Lung (tissue), 12 donors: ENCODE measurements around the gene ZFP92. TPM values are rescaled to one million over a fixed set of nuclear protein-coding genes. Genes with fewer than 3 reads are reported as not detected.

ENCODE experiments used
- ATAC-seq: fragments of 200-7000 bp; cut with Tn5 transposase; one replicate; pipeline ENCODE4 v1.9.1; 2020; ENCODE audit warnings: moderate number of reproducible peaks; ENCODE audit not compliant: insufficient read depth, low FRiP score
- DNase-seq, 3 donors: peaks; one replicate each; pipeline ENCODE4 v3.0.0-alpha.2; 2013 to 2017
- H3K27ac ChIP-seq, 2 donors: one replicate each; pipeline ENCODE4 v1.5.1; 2013; ENCODE audit warnings: mild to moderate bottlenecking in 2 of 2, moderate library complexity in 2 of 2, control low read depth in 1 of 2, inconsistent platforms in 1 of 2, low read depth in 1 of 2, low read length in 1 of 2
- H3K27me3 ChIP-seq, 3 donors: one replicate each; pipeline ENCODE4 v1.5.1; 2013; ENCODE audit warnings: low read length in 2 of 3; ENCODE audit not compliant: control insufficient read depth in 3 of 3, insufficient read depth in 3 of 3
- H3K36me3 ChIP-seq, 4 donors: one replicate each; pipeline ENCODE4 v1.5.1; 2013; ENCODE audit warnings: low read length in 4 of 4, mild to moderate bottlenecking in 1 of 4, moderate library complexity in 1 of 4; ENCODE audit not compliant: control insufficient read depth in 4 of 4, insufficient read depth in 4 of 4
- H3K4me1 ChIP-seq, 5 donors: one replicate each; pipeline ENCODE4 v1.5.1; 2013; ENCODE audit warnings: low read length in 5 of 5, mild to moderate bottlenecking in 2 of 5, moderate library complexity in 1 of 5; ENCODE audit not compliant: control insufficient read depth in 5 of 5, insufficient read depth in 5 of 5
- H3K4me3 ChIP-seq: one replicate; pipeline ENCODE4 v1.5.1; 2013; ENCODE audit warnings: mild to moderate bottlenecking, control low read depth, moderate library complexity
- H3K9ac ChIP-seq, 2 donors: one replicate each; pipeline ENCODE4 v1.5.1; 2013; ENCODE audit warnings: low read length in 2 of 2, control low read depth in 1 of 2; ENCODE audit not compliant: insufficient read depth in 1 of 2
- H3K9me3 ChIP-seq, 4 donors: one replicate each; pipeline ENCODE4 v1.5.1; 2013; ENCODE audit warnings: low read length in 3 of 4, mild to moderate bottlenecking in 1 of 4, moderate library complexity in 1 of 4; ENCODE audit not compliant: control insufficient read depth in 4 of 4, insufficient read depth in 3 of 4
- WGBS, 2 donors: extraction: QIAGEN DNeasy Blood & Tissue Kit; methylation state at CpG; one replicate each; pipeline ENCODE4 v1.1.7; 2013; 5-methylcytosine and 5-hydroxymethylcytosine counted together
- polyA plus RNA-seq, 2 donors: library from polyadenylated mRNA; stranded (reverse); fragments of 200-250 nt; gene quantifications; one replicate each; pipeline ENCODE4 v1.2.1, GENCODE V29; 2013
- total RNA-seq, 2 donors: library from RNA; depleted of rRNA in 1 of 2; stranded (reverse); fragments of >200 nt in 1 of 2; gene quantifications; one replicate each; pipeline ENCODE4 v1.2.1, GENCODE V29; 2014 to 2021
- TF ChIP-seq, protein P1 (sequence below): IDR thresholded peaks from 2 replicates; pipeline ENCODE4 v1.5.1; 2012; ENCODE audit warnings: mild to moderate bottlenecking; ENCODE audit errors: control extremely low read depth, extremely low read depth
- donor health status: control.
- donor health status: control.
- donor health status: Bipolar disorder and iron deficiency.
- donor health status: healthy.
- donor health status: DM: yes; HTN: yes; CAD: no.

ZFP92 gene
- total and polyA plus RNA-seq, 4 donors: 0.69 to 3.6 (median 1.5) TPM

- 80 to 92% methylated on average over 12 to 15 of the region's 15 CpGs for WGBS, 2 donors
- Histone ChIP-seq H3K9ac (no peak overlapping the region), H3K4me1 (no peaks in the 10 kb centered on the region), H3K4me3 (no peak overlapping the region), H3K27me3 (no peaks in the 10 kb centered on the region), H3K9me3 (peaks cover 0 to 1% (median 0%) of the 10 kb centered on the region in 4 donors), H3K27ac (no peak overlapping the region), H3K36me3 (peaks cover 0 to 1% (median 0%) of the 10 kb centered on the region in 4 donors)
- TF ChIP-seq, protein P1, sequence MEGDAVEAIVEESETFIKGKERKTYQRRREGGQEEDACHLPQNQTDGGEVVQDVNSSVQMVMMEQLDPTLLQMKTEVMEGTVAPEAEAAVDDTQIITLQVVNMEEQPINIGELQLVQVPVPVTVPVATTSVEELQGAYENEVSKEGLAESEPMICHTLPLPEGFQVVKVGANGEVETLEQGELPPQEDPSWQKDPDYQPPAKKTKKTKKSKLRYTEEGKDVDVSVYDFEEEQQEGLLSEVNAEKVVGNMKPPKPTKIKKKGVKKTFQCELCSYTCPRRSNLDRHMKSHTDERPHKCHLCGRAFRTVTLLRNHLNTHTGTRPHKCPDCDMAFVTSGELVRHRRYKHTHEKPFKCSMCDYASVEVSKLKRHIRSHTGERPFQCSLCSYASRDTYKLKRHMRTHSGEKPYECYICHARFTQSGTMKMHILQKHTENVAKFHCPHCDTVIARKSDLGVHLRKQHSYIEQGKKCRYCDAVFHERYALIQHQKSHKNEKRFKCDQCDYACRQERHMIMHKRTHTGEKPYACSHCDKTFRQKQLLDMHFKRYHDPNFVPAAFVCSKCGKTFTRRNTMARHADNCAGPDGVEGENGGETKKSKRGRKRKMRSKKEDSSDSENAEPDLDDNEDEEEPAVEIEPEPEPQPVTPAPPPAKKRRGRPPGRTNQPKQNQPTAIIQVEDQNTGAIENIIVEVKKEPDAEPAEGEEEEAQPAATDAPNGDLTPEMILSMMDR: no peak
- ATAC-seq: no peak
- no peak for DNase-seq
These were observed 38.3 kb downstream of the ZFP92 start for GRCh38 chrX:153449368-153450113.

DNA sequence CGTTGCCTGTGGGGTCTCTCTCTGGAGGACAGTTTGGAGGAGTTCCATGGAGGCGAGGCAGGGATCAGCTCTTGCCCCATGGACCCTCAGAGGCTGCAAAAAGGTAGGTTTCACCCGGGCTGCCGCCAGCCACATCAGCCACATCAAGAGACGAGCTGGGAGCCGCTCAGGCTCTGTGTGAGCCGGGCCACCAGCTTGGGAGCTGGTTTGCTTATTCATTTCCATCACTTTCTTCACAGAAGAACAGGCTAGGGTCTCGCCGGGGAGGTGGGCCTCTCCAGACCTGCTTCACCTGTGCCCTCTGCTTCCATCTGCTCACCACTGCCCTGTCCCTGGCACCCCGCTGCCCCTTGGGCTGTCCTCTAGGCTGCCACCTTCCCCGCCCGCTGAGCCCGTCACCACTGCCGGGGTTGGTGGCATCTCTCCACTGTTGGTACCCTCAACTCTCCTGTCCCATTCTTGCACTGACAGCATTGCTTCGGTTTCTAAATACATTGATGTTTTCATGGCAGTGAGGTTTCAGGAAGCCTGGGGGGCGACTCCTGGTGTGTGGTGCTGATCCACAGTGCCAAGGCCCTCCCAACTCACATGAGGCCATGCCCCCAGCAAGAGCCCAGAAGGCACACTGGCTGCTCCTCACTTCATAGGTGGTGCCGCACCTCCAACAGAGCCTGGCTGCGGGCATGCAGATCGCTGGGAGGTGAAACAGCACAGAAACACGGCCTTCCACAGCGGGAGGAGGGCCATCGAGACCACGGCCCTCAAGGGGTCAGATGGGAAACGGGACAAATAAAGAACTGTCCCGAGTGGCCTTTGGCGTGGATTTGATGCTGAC lies 39.1 kb downstream of the ZFP92 start:
- no peaks in the 10 kb centered on the region for H3K4me1 ChIP-seq
- TF ChIP-seq, protein P1: no peak
- WGBS, 2 donors: 89 to 97% methylated on average over 20 to 26 of the region's 26 CpGs
- peaks cover 0 to 1% (median 0%) of the 10 kb centered on the region in 4 donors for H3K9me3 ChIP-seq
- no peak overlapping the region for H3K27ac ChIP-seq
- H3K9ac ChIP-seq: no peak overlapping the region
- H3K36me3 ChIP-seq: peaks cover 0 to 1% (median 0%) of the 10 kb centered on the region in 4 donors
- DNase-seq: no peak
- H3K4me3 ChIP-seq: no peak overlapping the region
- ATAC-seq: no peak
- no peaks in the 10 kb centered on the region for H3K27me3 ChIP-seq

DNA sequence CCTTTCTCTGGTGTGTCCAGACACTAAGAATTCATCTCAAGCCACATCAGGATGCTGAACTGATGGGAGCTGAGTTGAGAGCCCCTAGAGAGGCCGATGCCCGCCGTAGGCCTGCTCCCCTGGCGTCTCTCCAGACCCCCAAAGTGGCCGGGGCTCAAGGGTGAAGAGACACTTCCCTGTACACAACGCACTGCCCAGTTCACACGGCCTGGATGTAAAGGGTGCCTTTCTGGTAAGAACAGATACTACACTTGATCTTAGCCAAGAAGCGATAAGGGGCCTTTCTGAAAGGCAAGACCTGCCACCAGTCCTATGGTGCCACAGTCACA lies 39.6 kb downstream of the ZFP92 start:
- TF ChIP-seq, protein P1: no peak
- no peak for DNase-seq
- peaks cover 0 to 1% (median 0%) of the 10 kb centered on the region in 4 donors for H3K9me3 ChIP-seq
- no peaks in the 10 kb centered on the region for H3K4me1 ChIP-seq
- ATAC-seq: no peak
- H3K4me3 ChIP-seq: no peak overlapping the region
- H3K36me3 ChIP-seq: peaks cover 0 to 1% (median 0%) of the 10 kb centered on the region in 4 donors
- H3K27me3 ChIP-seq: no peaks in the 10 kb centered on the region
- WGBS, 2 donors: 86 to 98% methylated on average over 8 of the region's 8 CpGs
- H3K9ac ChIP-seq: no peak overlapping the region
- no peak overlapping the region for H3K27ac ChIP-seq
